ENCODE measurements around the gene CNTLN.
"Not testable (repeated sequence)": the region's sequence is repeated elsewhere in the genome, so short reads cannot be mapped to it uniquely, and the experiment has no call there.

CNTLN gene

GRCh38 chr9:17520268-17521064 is 385.6 kb downstream of the CNTLN start:
- Histone ChIP-seq H3K27me3 (ENCODE audit: low read depth, low read length) (no peaks in the 10 kb centered on the region), H3K36me3 (ENCODE audit: control insufficient read depth in 1 of 2, insufficient read depth in 2 of 2, low read length in 2 of 2) (no peaks in the 10 kb centered on the region), H3K4me3 (ENCODE audit: low read depth in 1 of 2, low read length in 2 of 2) (no peak overlapping the region), H3K27ac (ENCODE audit: low read length) (no peak overlapping the region), H3K9me3 (ENCODE audit: control insufficient read depth in 1 of 2, low read length in 2 of 2) (no peaks in the 10 kb centered on the region), H3K4me1 (ENCODE audit: control insufficient read depth in 1 of 2, insufficient read depth in 2 of 2, low read length in 2 of 2) (no peaks in the 10 kb centered on the region)

- H3K27ac ChIP-seq (ENCODE audit: low read length) = no peak overlapping the region
- H3K9me3 ChIP-seq (ENCODE audit: control insufficient read depth in 1 of 2, low read length in 2 of 2) = no peaks in the 10 kb centered on the region
- no peaks in the 10 kb centered on the region for H3K4me1 ChIP-seq (ENCODE audit: control insufficient read depth in 1 of 2, insufficient read depth in 2 of 2, low read length in 2 of 2)
- no peak overlapping the region for H3K4me3 ChIP-seq (ENCODE audit: low read depth in 1 of 2, low read length in 2 of 2)
- no peaks in the 10 kb centered on the region for H3K27me3 ChIP-seq (ENCODE audit: low read depth, low read length)
- H3K36me3 ChIP-seq (ENCODE audit: control insufficient read depth in 1 of 2, insufficient read depth in 2 of 2, low read length in 2 of 2) = no peaks in the 10 kb centered on the region
Observed at GRCh38 chr9:17521100-17521855, 386.4 kb downstream of the CNTLN start.

- not testable (repeated sequence) for H3K36me3 ChIP-seq (ENCODE audit: control insufficient read depth in 1 of 2, insufficient read depth in 2 of 2, low read length in 2 of 2); H3K27ac ChIP-seq (ENCODE audit: low read length); H3K4me1 ChIP-seq (ENCODE audit: control insufficient read depth in 1 of 2, insufficient read depth in 2 of 2, low read length in 2 of 2); H3K27me3 ChIP-seq (ENCODE audit: low read depth, low read length); H3K9me3 ChIP-seq (ENCODE audit: control insufficient read depth in 1 of 2, low read length in 2 of 2); H3K4me3 ChIP-seq (ENCODE audit: low read depth in 1 of 2, low read length in 2 of 2)
Observed at GRCh38 chr9:17526726-17527125, 391.9 kb downstream of the CNTLN start.

GRCh38 chr9:17528859-17529258 is 394.0 kb downstream of the CNTLN start:
- H3K4me1 ChIP-seq (ENCODE audit: control insufficient read depth in 1 of 2, insufficient read depth in 2 of 2, low read length in 2 of 2) = no peaks in the 10 kb centered on the region

GRCh38 chr9:17531642-17532254 is 396.9 kb downstream of the CNTLN start:
- no peaks in the 10 kb centered on the region for H3K9me3 ChIP-seq (ENCODE audit: control insufficient read depth in 1 of 2, low read length in 2 of 2)
- H3K36me3 ChIP-seq (ENCODE audit: control insufficient read depth in 1 of 2, insufficient read depth in 2 of 2, low read length in 2 of 2) = no peaks in the 10 kb centered on the region
- no peak overlapping the region for H3K27ac ChIP-seq (ENCODE audit: low read length)
- H3K4me1 ChIP-seq (ENCODE audit: control insufficient read depth in 1 of 2, insufficient read depth in 2 of 2, low read length in 2 of 2) = no peaks in the 10 kb centered on the region
- H3K27me3 ChIP-seq (ENCODE audit: low read depth, low read length) = no peaks in the 10 kb centered on the region
- no peak overlapping the region for H3K4me3 ChIP-seq (ENCODE audit: low read depth in 1 of 2, low read length in 2 of 2)

More at GRCh38 chr9:17528859-17529258, 394.0 kb downstream of the CNTLN start:
- Histone ChIP-seq H3K27me3 (ENCODE audit: low read depth, low read length) (no peaks in the 10 kb centered on the region), H3K36me3 (ENCODE audit: control insufficient read depth in 1 of 2, insufficient read depth in 2 of 2, low read length in 2 of 2) (no peaks in the 10 kb centered on the region), H3K27ac (ENCODE audit: low read length) (no peak overlapping the region), H3K9me3 (ENCODE audit: control insufficient read depth in 1 of 2, low read length in 2 of 2) (no peaks in the 10 kb centered on the region), H3K4me3 (ENCODE audit: low read depth in 1 of 2, low read length in 2 of 2) (no peak overlapping the region)

- H3K27ac ChIP-seq (ENCODE audit: low read length) = no peak overlapping the region
- H3K4me3 ChIP-seq (ENCODE audit: low read depth in 1 of 2, low read length in 2 of 2) = no peak overlapping the region
Observed at GRCh38 chr9:17532461-17532860, 397.6 kb downstream of the CNTLN start.

GRCh38 chr9:17535176-17535575 is 400.3 kb downstream of the CNTLN start:
- Histone ChIP-seq H3K4me3 (ENCODE audit: low read depth in 1 of 2, low read length in 2 of 2) (no peak overlapping the region), H3K4me1 (ENCODE audit: control insufficient read depth in 1 of 2, insufficient read depth in 2 of 2, low read length in 2 of 2) (no peaks in the 10 kb centered on the region), H3K27me3 (ENCODE audit: low read depth, low read length) (no peaks in the 10 kb centered on the region), H3K27ac (ENCODE audit: low read length) (no peak overlapping the region), H3K36me3 (ENCODE audit: control insufficient read depth in 1 of 2, insufficient read depth in 2 of 2, low read length in 2 of 2) (no peaks in the 10 kb centered on the region), H3K9me3 (ENCODE audit: control insufficient read depth in 1 of 2, low read length in 2 of 2) (no peaks in the 10 kb centered on the region)

More at GRCh38 chr9:17532461-17532860, 397.6 kb downstream of the CNTLN start:
- H3K36me3 ChIP-seq (ENCODE audit: control insufficient read depth in 1 of 2, insufficient read depth in 2 of 2, low read length in 2 of 2) = no peaks in the 10 kb centered on the region
- H3K27me3 ChIP-seq (ENCODE audit: low read depth, low read length) = no peaks in the 10 kb centered on the region
- H3K4me1 ChIP-seq (ENCODE audit: control insufficient read depth in 1 of 2, insufficient read depth in 2 of 2, low read length in 2 of 2) = no peaks in the 10 kb centered on the region
- no peaks in the 10 kb centered on the region for H3K9me3 ChIP-seq (ENCODE audit: control insufficient read depth in 1 of 2, low read length in 2 of 2)

GRCh38 chr9:17536027-17536426 is 401.2 kb downstream of the CNTLN start:
- no peaks in the 10 kb centered on the region for H3K36me3 ChIP-seq (ENCODE audit: control insufficient read depth in 1 of 2, insufficient read depth in 2 of 2, low read length in 2 of 2)
- H3K27ac ChIP-seq (ENCODE audit: low read length) = no peak overlapping the region
- H3K9me3 ChIP-seq (ENCODE audit: control insufficient read depth in 1 of 2, low read length in 2 of 2) = no peaks in the 10 kb centered on the region
- H3K4me3 ChIP-seq (ENCODE audit: low read depth in 1 of 2, low read length in 2 of 2) = no peak overlapping the region
- no peaks in the 10 kb centered on the region for H3K4me1 ChIP-seq (ENCODE audit: control insufficient read depth in 1 of 2, insufficient read depth in 2 of 2, low read length in 2 of 2)
- no peaks in the 10 kb centered on the region for H3K27me3 ChIP-seq (ENCODE audit: low read depth, low read length)

- H3K27ac ChIP-seq (ENCODE audit: low read length) = no peak overlapping the region
- no peaks in the 10 kb centered on the region for H3K4me1 ChIP-seq (ENCODE audit: control insufficient read depth in 1 of 2, insufficient read depth in 2 of 2, low read length in 2 of 2)
- peaks cover 0 to under 1% of the 10 kb centered on the region in 2 donors for H3K9me3 ChIP-seq (ENCODE audit: control insufficient read depth in 1 of 2, low read length in 2 of 2)
- H3K36me3 ChIP-seq (ENCODE audit: control insufficient read depth in 1 of 2, insufficient read depth in 2 of 2, low read length in 2 of 2) = no peaks in the 10 kb centered on the region
- no peak overlapping the region for H3K4me3 ChIP-seq (ENCODE audit: low read depth in 1 of 2, low read length in 2 of 2)
- no peaks in the 10 kb centered on the region for H3K27me3 ChIP-seq (ENCODE audit: low read depth, low read length)
Observed at GRCh38 chr9:17551023-17551422, 416.2 kb downstream of the CNTLN start.
